ENCODE measurements around the gene ANKS1B. TPM values are rescaled to one million over a fixed set of nuclear protein-coding genes. Genes with fewer than 3 reads are reported as not detected.

ANKS1B gene
- total RNA-seq, 1 experiment from 2014 or later = 0.54 TPM

DNA sequence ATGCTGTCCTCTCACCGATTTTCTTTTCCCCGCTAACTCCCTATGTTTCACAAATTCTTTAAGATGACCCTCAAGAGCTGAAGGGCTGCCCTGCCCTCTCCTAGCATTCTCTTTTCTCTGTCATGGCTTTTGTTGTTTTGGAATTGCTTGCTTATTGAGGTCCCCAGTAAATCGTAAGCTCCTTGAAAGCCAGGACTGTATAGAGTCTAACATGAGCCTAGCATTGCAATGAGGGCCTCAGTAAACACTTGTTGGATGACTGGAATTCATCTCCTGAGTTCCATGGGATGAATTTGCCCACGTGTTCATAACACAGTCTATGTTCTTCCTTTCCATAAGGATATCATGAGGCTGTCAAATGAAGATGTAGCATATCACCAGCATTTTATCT lies 1247.4 kb downstream of the ANKS1B start:
- Histone ChIP-seq H3K4me3 (replicated peaks in 1 of 2; ENCODE audit: low read depth in 1 of 2, low read length in 2 of 2) (no peak overlapping the region), H3K27me3 (ENCODE audit: insufficient read depth, low read length) (peaks cover 19% of the 10 kb centered on the region; the same call in 1 of the 2 replicates), H3K4me1 (ENCODE audit: control insufficient read depth in 1 of 2, insufficient read depth in 2 of 2, low read length in 2 of 2) (no peaks in the 10 kb centered on the region), H3K79me2 (ENCODE audit: insufficient read depth, low read length) (no peaks in the 10 kb centered on the region), H3K4me2 (ENCODE audit: low read length) (no peak overlapping the region), H2AFZ (ENCODE audit: low read depth, low read length, poor library complexity, severe bottlenecking) (no peak overlapping the region), H4K20me1 (ENCODE audit: insufficient read depth) (no peaks in the 10 kb centered on the region), H3K36me3 (ENCODE audit: control insufficient read depth in 1 of 2, insufficient read depth in 2 of 2, low read length in 2 of 2) (peaks cover 0 to 4% of the 10 kb centered on the region in 2 experiments; a peak in 2 of 4 replicates), H3K9me2 (ENCODE audit: insufficient read depth) (no peaks in the 10 kb centered on the region), H3K9ac (ENCODE audit: low read length) (no peak overlapping the region), H3K9me3 (ENCODE audit: control insufficient read depth in 1 of 2, insufficient read depth in 1 of 2, low read depth in 1 of 2, low read length in 2 of 2) (no peaks in the 10 kb centered on the region), H3K27ac (ENCODE audit: low read depth, low read length) (no peak overlapping the region)
- ChIA-PET CTCF (no interaction called here), RAD21 (ENCODE audit: low non-redundant PET in 1 of 2, low total read pairs in 2 of 2, uncharacterized antibody in 2 of 2, unreplicated experiment in 2 of 2) (no interaction called here), POLR2A (no interaction called here)
- no peak for ATAC-seq
- no TSS peak for BruUV-seq (replicated peaks)
- DNase-seq (ENCODE audit: low read depth, low spot score) = no peak
- intact Hi-C loops (cut with micrococcal nuclease) = no loop called here
- no peak for TF ChIP-seq EZH2 (IDR thresholded peaks at IDR 0.05)

DNA sequence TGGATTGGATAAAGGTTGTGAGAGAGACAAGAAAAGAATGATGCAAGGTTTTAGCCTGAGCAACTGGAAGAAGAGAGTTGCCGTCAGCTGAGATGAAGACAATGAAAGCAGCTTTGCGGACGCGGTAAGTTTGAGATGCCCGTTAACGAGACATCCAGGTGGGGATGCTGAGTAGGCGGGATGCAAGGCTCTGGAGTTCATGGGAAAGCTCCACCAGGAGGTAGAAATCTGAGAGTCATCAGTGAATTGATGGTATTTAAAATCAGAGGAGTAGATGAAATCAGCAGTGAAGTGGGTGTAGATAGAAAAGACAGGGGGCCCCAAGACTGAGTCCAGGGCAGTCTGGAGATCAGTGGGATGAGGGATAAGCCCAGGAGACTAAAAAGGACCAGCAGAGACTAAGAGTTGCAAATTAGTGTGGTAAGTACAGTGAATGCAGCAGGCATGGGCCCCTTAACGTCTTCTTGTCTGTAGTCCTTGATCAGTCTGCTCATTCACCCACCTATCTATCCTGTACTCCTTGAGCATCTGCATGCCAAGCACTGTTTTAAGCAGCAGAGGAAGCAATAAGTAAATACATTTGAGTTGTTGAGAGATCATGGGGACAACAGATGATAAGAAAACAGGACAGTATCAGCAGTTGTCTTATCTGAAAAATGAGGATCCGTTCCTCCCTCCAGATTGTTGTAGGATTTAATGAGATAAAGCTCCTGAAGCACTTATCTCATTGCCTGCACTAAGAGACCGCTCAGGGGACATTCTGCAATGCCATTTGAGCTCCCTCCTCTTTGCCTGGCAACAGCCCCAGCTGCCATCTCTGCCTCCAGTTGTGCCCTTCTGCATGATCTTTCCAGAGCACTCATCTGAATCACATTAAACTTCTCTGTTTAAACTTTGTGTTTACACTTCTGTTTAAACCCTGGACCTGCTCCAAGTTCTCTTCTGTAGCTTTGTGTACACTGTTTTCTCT lies 1248.1 kb downstream of the ANKS1B start:
- Histone ChIP-seq H3K9me3 (ENCODE audit: control insufficient read depth in 1 of 2, insufficient read depth in 1 of 2, low read depth in 1 of 2, low read length in 2 of 2) (no peaks in the 10 kb centered on the region), H4K20me1 (ENCODE audit: insufficient read depth) (no peaks in the 10 kb centered on the region), H3K9ac (ENCODE audit: low read length) (no peak overlapping the region), H2AFZ (ENCODE audit: low read depth, low read length, poor library complexity, severe bottlenecking) (no peak overlapping the region), H3K36me3 (ENCODE audit: control insufficient read depth in 1 of 2, insufficient read depth in 2 of 2, low read length in 2 of 2) (peaks cover 0 to 4% of the 10 kb centered on the region in 2 experiments; a peak in 2 of 4 replicates), H3K4me1 (ENCODE audit: control insufficient read depth in 1 of 2, insufficient read depth in 2 of 2, low read length in 2 of 2) (no peaks in the 10 kb centered on the region), H3K4me2 (ENCODE audit: low read length) (no peak overlapping the region), H3K27me3 (ENCODE audit: insufficient read depth, low read length) (peaks cover 14% of the 10 kb centered on the region; the same call in 1 of the 2 replicates), H3K9me2 (ENCODE audit: insufficient read depth) (no peaks in the 10 kb centered on the region), H3K27ac (ENCODE audit: low read depth, low read length) (no peak overlapping the region), H3K4me3 (replicated peaks in 1 of 2; ENCODE audit: low read depth in 1 of 2, low read length in 2 of 2) (no peak overlapping the region), H3K79me2 (ENCODE audit: insufficient read depth, low read length) (no peaks in the 10 kb centered on the region)
- ATAC-seq (no peak), DNase-seq (ENCODE audit: low read depth, low spot score) (no peak)
- CTCF ChIA-PET = no interaction called here
- no TSS peak for BruUV-seq (replicated peaks)
- RAD21 ChIA-PET (ENCODE audit: low non-redundant PET in 1 of 2, low total read pairs in 2 of 2, uncharacterized antibody in 2 of 2, unreplicated experiment in 2 of 2) = no interaction called here
- POLR2A ChIA-PET = no interaction called here
- intact Hi-C loops (cut with micrococcal nuclease) = no loop called here
- TF ChIP-seq YY1 (IDR thresholded peaks at IDR 0.05; ENCODE audit: extremely low read depth, insufficient replicate concordance, low read depth, low read length) (no peak), RAD21 (IDR thresholded peaks at IDR 0.05; ENCODE audit: low read depth) (no peak), SP1 (IDR thresholded peaks at IDR 0.05; ENCODE audit: low read depth) (no peak), POLR2AphosphoS5 (IDR thresholded peaks at IDR 0.05; ENCODE audit: low read depth, low read length) (no peak), FOSL1 (IDR thresholded peaks at IDR 0.05; ENCODE audit: low read depth) (no peak), POLR2A (IDR thresholded peaks at IDR 0.05; ENCODE audit: borderline replicate concordance, extremely low read depth, insufficient read depth, insufficient read length) (no peak), ZFX (IDR thresholded peaks at IDR 0.05) (no peak), CBX3 (IDR thresholded peaks at IDR 0.05; ENCODE audit: low read depth) (no peak), JUND (IDR thresholded peaks at IDR 0.05) (no peak), SIN3A (IDR thresholded peaks at IDR 0.05; ENCODE audit: low read depth) (no peak), CEBPB (IDR thresholded peaks at IDR 0.05; ENCODE audit: low read depth) (no peak), TCF7L2 (IDR thresholded peaks at IDR 0.05; ENCODE audit: borderline replicate concordance, extremely low read depth, insufficient read depth, insufficient read length) (no peak), SRF (IDR thresholded peaks at IDR 0.05; ENCODE audit: low read depth) (no peak)
- TF ChIP-seq, protein P1, sequence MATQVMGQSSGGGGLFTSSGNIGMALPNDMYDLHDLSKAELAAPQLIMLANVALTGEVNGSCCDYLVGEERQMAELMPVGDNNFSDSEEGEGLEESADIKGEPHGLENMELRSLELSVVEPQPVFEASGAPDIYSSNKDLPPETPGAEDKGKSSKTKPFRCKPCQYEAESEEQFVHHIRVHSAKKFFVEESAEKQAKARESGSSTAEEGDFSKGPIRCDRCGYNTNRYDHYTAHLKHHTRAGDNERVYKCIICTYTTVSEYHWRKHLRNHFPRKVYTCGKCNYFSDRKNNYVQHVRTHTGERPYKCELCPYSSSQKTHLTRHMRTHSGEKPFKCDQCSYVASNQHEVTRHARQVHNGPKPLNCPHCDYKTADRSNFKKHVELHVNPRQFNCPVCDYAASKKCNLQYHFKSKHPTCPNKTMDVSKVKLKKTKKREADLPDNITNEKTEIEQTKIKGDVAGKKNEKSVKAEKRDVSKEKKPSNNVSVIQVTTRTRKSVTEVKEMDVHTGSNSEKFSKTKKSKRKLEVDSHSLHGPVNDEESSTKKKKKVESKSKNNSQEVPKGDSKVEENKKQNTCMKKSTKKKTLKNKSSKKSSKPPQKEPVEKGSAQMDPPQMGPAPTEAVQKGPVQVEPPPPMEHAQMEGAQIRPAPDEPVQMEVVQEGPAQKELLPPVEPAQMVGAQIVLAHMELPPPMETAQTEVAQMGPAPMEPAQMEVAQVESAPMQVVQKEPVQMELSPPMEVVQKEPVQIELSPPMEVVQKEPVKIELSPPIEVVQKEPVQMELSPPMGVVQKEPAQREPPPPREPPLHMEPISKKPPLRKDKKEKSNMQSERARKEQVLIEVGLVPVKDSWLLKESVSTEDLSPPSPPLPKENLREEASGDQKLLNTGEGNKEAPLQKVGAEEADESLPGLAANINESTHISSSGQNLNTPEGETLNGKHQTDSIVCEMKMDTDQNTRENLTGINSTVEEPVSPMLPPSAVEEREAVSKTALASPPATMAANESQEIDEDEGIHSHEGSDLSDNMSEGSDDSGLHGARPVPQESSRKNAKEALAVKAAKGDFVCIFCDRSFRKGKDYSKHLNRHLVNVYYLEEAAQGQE (IDR thresholded peaks at IDR 0.05; ENCODE audit: low read depth) = no peak
- TF ChIP-seq, protein P2, sequence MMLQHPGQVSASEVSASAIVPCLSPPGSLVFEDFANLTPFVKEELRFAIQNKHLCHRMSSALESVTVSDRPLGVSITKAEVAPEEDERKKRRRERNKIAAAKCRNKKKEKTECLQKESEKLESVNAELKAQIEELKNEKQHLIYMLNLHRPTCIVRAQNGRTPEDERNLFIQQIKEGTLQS (IDR thresholded peaks at IDR 0.05) = no peak
- TF ChIP-seq, protein P3, sequence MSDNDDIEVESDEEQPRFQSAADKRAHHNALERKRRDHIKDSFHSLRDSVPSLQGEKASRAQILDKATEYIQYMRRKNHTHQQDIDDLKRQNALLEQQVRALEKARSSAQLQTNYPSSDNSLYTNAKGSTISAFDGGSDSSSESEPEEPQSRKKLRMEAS (IDR thresholded peaks at IDR 0.05) = no peak

All from HCT116 (cell line).